Lower lobe of right lung (tissue), 2 donors: ENCODE data around the gene SHISA5. TPM values are rescaled to one million over a fixed set of nuclear protein-coding genes. Genes with fewer than 3 reads are reported as not detected.

Source experiments
- ATAC-seq, 2 donors: fragments of 200-7000 bp; cut with Tn5 transposase; one replicate each; pipeline ENCODE4 v1.9.1; 2020 to 2022; ENCODE audit warnings: mild to moderate bottlenecking in 2 of 2, moderate library complexity in 2 of 2
- DNase-seq: peaks from one replicate; pipeline ENCODE4 v3.0.0-alpha.2; 2020
- H3K27ac ChIP-seq: fragments of 200-600 bp; one replicate; pipeline ENCODE4 v1.8.0; 2022
- H3K27me3 ChIP-seq: fragments of 200-600 bp; one replicate; pipeline ENCODE4 v1.8.0; 2022; ENCODE audit warnings: low read depth
- H3K36me3 ChIP-seq: fragments of 200-600 bp; one replicate; pipeline ENCODE4 v1.8.0; 2022; ENCODE audit warnings: mild to moderate bottlenecking
- H3K4me1 ChIP-seq: fragments of 200-600 bp; one replicate; pipeline ENCODE4 v1.8.0; 2022
- H3K4me3 ChIP-seq: fragments of 200-600 bp; one replicate; pipeline ENCODE4 v1.8.0; 2022; ENCODE audit warnings: mild to moderate bottlenecking
- H3K9me3 ChIP-seq: fragments of 200-600 bp; one replicate; pipeline ENCODE4 v1.8.0; 2022
- intact Hi-C: fragments of 100-400 bp; cut with DNase I; formaldehyde crosslinking; loops from one replicate; pipeline ENCODE4 v1.11.0; 2022
- total RNA-seq: library from RNA; stranded (reverse); fragmentation: NEBNext Ultra II Directional; extraction: Animal tissue kit (Norgen Biotek cat#: 25700); gene quantifications from one replicate; pipeline ENCODE4 v1.2.1, GENCODE V29; 2021
- TF ChIP-seq, protein P1 (sequence below): fragments of 200-600 bp; IDR thresholded peaks from one replicate; pipeline ENCODE4 v1.8.0; 2022; ENCODE audit warnings: antibody characterized with exemption, mild to moderate bottlenecking
- donor health status: DM: no; HTN: yes; CAD: no; lungs with severe emphysema.

The SHISA5 gene
- total RNA-seq, 1 donor from 2014 or later, result 187 TPM

- Histone ChIP-seq H3K4me1 (peaks cover 13% of the 10 kb centered on the region), H3K4me3 (no peak overlapping the region), H3K27me3 (no peaks in the 10 kb centered on the region), H3K36me3 (peaks cover 5% of the 10 kb centered on the region), H3K27ac (no peak overlapping the region), H3K9me3 (no peaks in the 10 kb centered on the region)
- intact Hi-C loops, result no loop called here
- DNase-seq (no peak), ATAC-seq (no peak)
- TF ChIP-seq, protein P1, sequence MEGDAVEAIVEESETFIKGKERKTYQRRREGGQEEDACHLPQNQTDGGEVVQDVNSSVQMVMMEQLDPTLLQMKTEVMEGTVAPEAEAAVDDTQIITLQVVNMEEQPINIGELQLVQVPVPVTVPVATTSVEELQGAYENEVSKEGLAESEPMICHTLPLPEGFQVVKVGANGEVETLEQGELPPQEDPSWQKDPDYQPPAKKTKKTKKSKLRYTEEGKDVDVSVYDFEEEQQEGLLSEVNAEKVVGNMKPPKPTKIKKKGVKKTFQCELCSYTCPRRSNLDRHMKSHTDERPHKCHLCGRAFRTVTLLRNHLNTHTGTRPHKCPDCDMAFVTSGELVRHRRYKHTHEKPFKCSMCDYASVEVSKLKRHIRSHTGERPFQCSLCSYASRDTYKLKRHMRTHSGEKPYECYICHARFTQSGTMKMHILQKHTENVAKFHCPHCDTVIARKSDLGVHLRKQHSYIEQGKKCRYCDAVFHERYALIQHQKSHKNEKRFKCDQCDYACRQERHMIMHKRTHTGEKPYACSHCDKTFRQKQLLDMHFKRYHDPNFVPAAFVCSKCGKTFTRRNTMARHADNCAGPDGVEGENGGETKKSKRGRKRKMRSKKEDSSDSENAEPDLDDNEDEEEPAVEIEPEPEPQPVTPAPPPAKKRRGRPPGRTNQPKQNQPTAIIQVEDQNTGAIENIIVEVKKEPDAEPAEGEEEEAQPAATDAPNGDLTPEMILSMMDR, result no peak
Measured at GRCh38 chr3:48548126-48548525, 44.2 kb upstream of the SHISA5 start.

DNA sequence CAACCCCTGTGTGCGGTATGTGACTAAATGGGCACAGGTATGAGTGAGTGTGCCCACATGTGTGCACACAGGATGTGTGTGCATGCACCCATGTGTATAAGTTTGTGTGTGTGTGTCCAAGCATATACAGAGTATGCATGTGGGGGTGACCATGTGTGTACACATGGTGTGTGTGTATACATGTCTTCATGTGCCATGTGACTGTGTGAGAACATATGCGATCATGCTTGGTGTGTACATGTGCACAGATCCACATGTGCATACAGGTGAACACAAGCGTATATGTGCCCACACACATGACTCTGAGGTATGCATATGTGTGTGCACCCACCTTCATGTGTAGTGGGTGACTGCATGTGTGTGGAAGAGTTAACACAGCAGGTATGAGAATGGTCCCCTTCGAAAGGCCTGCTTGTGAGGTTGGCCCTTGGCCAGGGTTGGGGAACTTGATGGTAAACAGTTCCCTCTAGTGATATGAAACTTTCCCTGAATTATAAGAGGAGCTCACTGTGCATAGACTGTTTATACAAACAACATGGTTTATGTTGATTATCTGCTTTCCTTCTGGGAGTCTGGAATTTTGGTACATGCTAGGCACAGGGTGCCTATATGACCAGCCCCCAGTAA, 42.3 kb upstream of the SHISA5 start:
- intact Hi-C loops, result no loop called here
- no peak for ATAC-seq
- Histone ChIP-seq H3K27ac (no peak overlapping the region), H3K27me3 (no peaks in the 10 kb centered on the region), H3K4me1 (peaks cover 16% of the 10 kb centered on the region), H3K9me3 (no peaks in the 10 kb centered on the region), H3K4me3 (no peak overlapping the region), H3K36me3 (peaks cover 5% of the 10 kb centered on the region)
- DNase-seq, result no peak
- TF ChIP-seq, protein P1, result no peak

DNA sequence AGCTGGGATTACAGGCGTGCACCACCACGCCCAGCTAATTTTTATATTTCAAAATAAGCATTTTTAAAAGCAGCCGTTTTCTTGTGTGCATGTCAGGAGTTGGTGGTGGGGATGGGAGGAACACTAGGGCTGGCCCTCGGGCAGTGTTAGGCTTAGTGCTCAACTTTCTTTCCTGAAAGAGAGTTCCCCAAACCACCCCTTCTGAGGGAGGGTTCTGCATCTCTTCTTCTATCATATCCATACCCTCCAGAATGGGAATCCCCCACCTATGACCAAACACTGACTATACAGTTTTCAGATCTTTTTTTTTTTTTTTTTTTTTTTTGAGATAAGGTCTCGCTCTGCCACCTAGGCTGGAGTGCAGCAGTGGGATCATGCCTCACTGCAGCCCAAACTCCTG, 40.2 kb upstream of the SHISA5 start:
- intact Hi-C loops, result no loop called here
- DNase-seq, result no peak
- Histone ChIP-seq H3K36me3 (peaks cover 5% of the 10 kb centered on the region), H3K4me1 (peaks cover 16% of the 10 kb centered on the region), H3K27ac (no peak overlapping the region), H3K9me3 (no peaks in the 10 kb centered on the region), H3K27me3 (no peaks in the 10 kb centered on the region), H3K4me3 (no peak overlapping the region)
- TF ChIP-seq, protein P1, result no peak
- no peak for ATAC-seq

DNA sequence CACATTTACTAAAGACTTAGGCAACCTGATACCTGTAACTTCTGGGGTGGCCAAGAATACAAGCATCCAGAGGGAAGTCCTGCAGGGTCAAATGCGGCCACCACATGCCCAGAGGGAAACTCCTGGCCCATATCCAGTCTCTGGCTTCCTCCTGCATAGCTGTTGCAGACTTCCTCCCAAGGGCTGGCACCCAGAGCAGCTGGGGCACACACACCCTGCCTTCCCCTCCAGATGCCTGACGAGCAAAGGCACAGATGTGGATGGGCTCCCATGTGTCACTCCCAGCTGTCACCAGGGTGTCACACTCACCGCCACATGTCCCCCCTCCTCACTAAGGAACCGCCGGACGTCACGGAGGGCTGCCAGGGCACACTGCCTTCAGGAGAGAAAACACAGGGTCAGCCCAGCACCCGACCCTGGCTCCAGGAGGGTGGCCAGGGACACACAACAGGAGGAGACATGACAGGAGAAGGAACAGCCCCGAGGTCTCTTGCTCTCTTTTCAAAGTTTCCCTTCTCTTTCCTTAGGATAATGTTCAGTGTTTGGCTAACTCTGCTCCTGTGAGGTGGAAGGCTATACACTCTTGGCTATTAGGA, 39.4 kb upstream of the SHISA5 start:
- Histone ChIP-seq H3K27ac (peak overlapping the region; percentile 18), H3K9me3 (no peaks in the 10 kb centered on the region), H3K27me3 (no peaks in the 10 kb centered on the region), H3K4me1 (peaks cover 9% of the 10 kb centered on the region), H3K36me3 (peaks cover 5% of the 10 kb centered on the region), H3K4me3 (no peak overlapping the region)
- DNase-seq (peak; percentile 65), ATAC-seq (peak; percentile 60 to 79)
- TF ChIP-seq, protein P1, result no peak
- intact Hi-C loops, result no loop called here

DNA sequence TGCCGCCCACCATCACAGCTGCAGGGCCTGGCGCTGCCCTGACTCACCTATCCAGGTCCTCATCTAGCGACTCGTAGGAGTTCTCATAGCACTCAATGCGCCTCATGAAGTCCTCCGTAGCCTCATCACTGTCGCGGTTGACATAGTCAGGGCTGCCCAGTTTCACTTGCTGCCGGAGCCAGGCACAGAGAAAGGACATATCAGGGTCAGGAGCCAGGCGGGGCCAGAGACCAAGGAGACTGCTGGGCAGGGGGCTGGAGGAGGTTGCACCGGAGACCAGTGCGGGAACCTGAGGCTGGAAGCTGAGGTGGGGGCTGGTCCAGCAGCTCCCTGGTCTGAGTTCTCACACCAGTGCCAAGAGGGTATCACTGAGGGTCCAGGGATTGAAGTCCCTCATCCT, 34.5 kb upstream of the SHISA5 start:
- intact Hi-C loops, result no loop called here
- peaks cover 6% of the 10 kb centered on the region for H3K4me1 ChIP-seq
- no peaks in the 10 kb centered on the region for H3K9me3 ChIP-seq
- ATAC-seq, result no peak
- no peak overlapping the region for H3K4me3 ChIP-seq
- TF ChIP-seq, protein P1, result no peak
- H3K27ac ChIP-seq, result no peak overlapping the region
- H3K27me3 ChIP-seq, result no peaks in the 10 kb centered on the region
- no peak for DNase-seq
- H3K36me3 ChIP-seq, result peaks cover 27% of the 10 kb centered on the region
